ENCODE data around the gene ABHD14A. TPM values are rescaled to one million over a fixed set of nuclear protein-coding genes. Genes with fewer than 3 reads are reported as not detected.

Gene ABHD14A
- polyA plus RNA-seq, 1 donor (not counting 4 experiments of a cell fraction or from before 2014, with no cell fraction given): 6.9 TPM

- dilution Hi-C loops (cut with MboI; ENCODE audit: extremely low pct_ligation_motif_present, low sequenced_read_pairs): no loop called here
- Histone ChIP-seq H3K27me3 (ENCODE audit: control insufficient read depth, extremely low read depth, insufficient read depth, low read length) (no peaks in the 10 kb centered on the region), H3K9me3 (ENCODE audit: control insufficient read depth, low read depth, low read length) (no peaks in the 10 kb centered on the region), H2AFZ (ENCODE audit: control insufficient read depth, low read length) (no peak overlapping the region), H3K4me1 (ENCODE audit: control insufficient read depth, extremely low read depth, insufficient read depth, low read length) (peaks cover 8% of the 10 kb centered on the region), H3K36me3 (ENCODE audit: control insufficient read depth in 2 of 2, extremely low read depth in 1 of 2, insufficient read depth in 2 of 2, low read length in 2 of 2) (no peaks in the 10 kb centered on the region), H3K9me1 (ENCODE audit: control insufficient read depth, extremely low read depth, insufficient read depth, low read length) (no peaks in the 10 kb centered on the region), H3K9ac (ENCODE audit: control insufficient read depth, extremely low read depth, insufficient read depth, low read length) (no peak overlapping the region), H3K4me2 (ENCODE audit: control insufficient read depth, extremely low read depth, insufficient read depth, low read depth, low read length) (no peak overlapping the region), H3K4me3 (ENCODE audit: control insufficient read depth in 2 of 3, extremely low read depth in 1 of 3, insufficient read depth in 2 of 3, low read depth in 1 of 3, low read length in 3 of 3) (no peak overlapping the region), H3K79me2 (ENCODE audit: control insufficient read depth, insufficient read depth, low read length) (no peaks in the 10 kb centered on the region), H4K20me1 (ENCODE audit: control insufficient read depth, extremely low read depth, insufficient read depth, low read length) (no peaks in the 10 kb centered on the region), H3K27ac (ENCODE audit: control insufficient read depth, insufficient read depth, low read length) (no peak overlapping the region)
- FAIRE-seq: no peak
- no peak for TF ChIP-seq EZH2 (IDR thresholded peaks at IDR 0.05; ENCODE audit: low read length)
- no peak for DNase-seq (ENCODE audit: low read depth, low spot score)
Observed at GRCh38 chr3:52010431-52010830, 35.6 kb downstream of the ABHD14A start.

GRCh38 chr3:52012699-52013098 lies 37.8 kb downstream of the ABHD14A start:
- FAIRE-seq (no peak), DNase-seq (ENCODE audit: low read depth, low spot score) (no peak)
- Histone ChIP-seq H3K4me1 (ENCODE audit: control insufficient read depth, extremely low read depth, insufficient read depth, low read length) (no peaks in the 10 kb centered on the region), H3K79me2 (ENCODE audit: control insufficient read depth, insufficient read depth, low read length) (no peaks in the 10 kb centered on the region), H2AFZ (ENCODE audit: control insufficient read depth, low read length) (no peak overlapping the region), H3K4me2 (ENCODE audit: control insufficient read depth, extremely low read depth, insufficient read depth, low read depth, low read length) (no peak overlapping the region), H3K27ac (ENCODE audit: control insufficient read depth, insufficient read depth, low read length) (no peak overlapping the region), H3K9me1 (ENCODE audit: control insufficient read depth, extremely low read depth, insufficient read depth, low read length) (no peaks in the 10 kb centered on the region), H3K36me3 (ENCODE audit: control insufficient read depth in 2 of 2, extremely low read depth in 1 of 2, insufficient read depth in 2 of 2, low read length in 2 of 2) (no peaks in the 10 kb centered on the region), H3K4me3 (ENCODE audit: control insufficient read depth in 2 of 3, extremely low read depth in 1 of 3, insufficient read depth in 2 of 3, low read depth in 1 of 3, low read length in 3 of 3) (no peak overlapping the region), H3K9me3 (ENCODE audit: control insufficient read depth, low read depth, low read length) (no peaks in the 10 kb centered on the region), H3K9ac (ENCODE audit: control insufficient read depth, extremely low read depth, insufficient read depth, low read length) (no peak overlapping the region), H4K20me1 (ENCODE audit: control insufficient read depth, extremely low read depth, insufficient read depth, low read length) (no peaks in the 10 kb centered on the region), H3K27me3 (ENCODE audit: control insufficient read depth, extremely low read depth, insufficient read depth, low read length) (no peaks in the 10 kb centered on the region)
- TF ChIP-seq EZH2 (IDR thresholded peaks at IDR 0.05; ENCODE audit: low read length) (no peak), CTCF (optimal IDR thresholded peaks at IDR 0.05 in 1 of 3, IDR thresholded peaks at IDR 0.05 in 1 of 3, conservative IDR thresholded peaks at IDR 0.05 in 1 of 3; ENCODE audit: extremely low read depth in 1 of 3, insufficient read depth in 2 of 3, low read length in 3 of 3) (no peak)
- dilution Hi-C loops (cut with MboI; ENCODE audit: extremely low pct_ligation_motif_present, low sequenced_read_pairs): no loop called here

All from keratinocyte (primary cell).